HepG2 (cell line): ENCODE results near the gene ZNF385B. TPM values are rescaled to one million over a fixed set of nuclear protein-coding genes. Genes with fewer than 3 reads are reported as not detected.

Experiments used
- DDIT3 ChIP-seq: sonication (generic); formaldehyde crosslinking; IDR thresholded peaks from 2 replicates; pipeline ENCODE4 v1.4.0; 2020; ENCODE audit warnings: mild to moderate bottlenecking, missing genetic modification reagents
- DRAP1 ChIP-seq: IDR thresholded peaks from 2 replicates; pipeline ENCODE4 v1.6.1; 2016; ENCODE audit warnings: missing genetic modification reagents, missing compliant biosample characterization
- ETV6 ChIP-seq: sonication (generic); formaldehyde crosslinking; conservative IDR thresholded peaks from 2 replicates; pipeline ENCODE4 v1.4.0; 2020; ENCODE audit warnings: missing genetic modification reagents
- FOXP1 ChIP-seq, 2 experiments: fragments of 450-650 bp in 1 of 2; IDR thresholded peaks; 2 replicates each; pipeline ENCODE4 v1.6.1; 2017 to 2018; ENCODE audit warnings: antibody characterized with exemption in 1 of 2
- GMEB1 ChIP-seq: sonication (generic); formaldehyde crosslinking; IDR thresholded peaks from 2 replicates; pipeline ENCODE4 v1.5.1; 2020; ENCODE audit warnings: missing genetic modification reagents, mild to moderate bottlenecking, borderline replicate concordance
- HMGA1 ChIP-seq: sonication (generic); formaldehyde crosslinking; conservative IDR thresholded peaks from 2 replicates; pipeline ENCODE4 v1.4.0; 2020; ENCODE audit warnings: missing genetic modification reagents
- JARID2 ChIP-seq: sonication (generic); formaldehyde crosslinking; IDR thresholded peaks from 2 replicates; pipeline ENCODE4 v1.8.1; 2023; ENCODE audit warnings: missing genetic modification reagents, inconsistent platforms; ENCODE audit not compliant: insufficient replicate concordance
- KAT2B ChIP-seq: fragments of 150-350 bp; IDR thresholded peaks from 2 replicates; pipeline ENCODE4 v1.6.1; 2014; ENCODE audit warnings: low read depth, low read length, borderline replicate concordance
- SCMH1 ChIP-seq: sonication (generic); formaldehyde crosslinking; IDR thresholded peaks from 2 replicates; pipeline ENCODE4 v1.9.0; 2021; ENCODE audit warnings: missing genetic modification reagents, mild to moderate bottlenecking, borderline replicate concordance
- SP4 ChIP-seq: sonication (generic); formaldehyde crosslinking; IDR thresholded peaks from 2 replicates; pipeline ENCODE4 v1.8.1; 2023; ENCODE audit warnings: mild to moderate bottlenecking, missing genetic modification reagents
- TEAD3 ChIP-seq: optimal IDR thresholded peaks from 2 replicates; pipeline ENCODE3; 2016; ENCODE audit warnings: borderline replicate concordance
- THRA ChIP-seq: sonication (generic); formaldehyde crosslinking; IDR thresholded peaks from 2 replicates; pipeline ENCODE4 v1.4.0; 2020; ENCODE audit warnings: missing genetic modification reagents, borderline replicate concordance
- ZBTB1 ChIP-seq: sonication (generic); formaldehyde crosslinking; IDR thresholded peaks from 2 replicates; pipeline ENCODE4 v1.4.0; 2020; ENCODE audit warnings: missing genetic modification reagents, borderline replicate concordance
- ZNF512 ChIP-seq: sonication (generic); formaldehyde crosslinking; IDR thresholded peaks from 2 replicates; pipeline ENCODE4 v1.4.0; 2020; ENCODE audit warnings: mild to moderate bottlenecking, missing genetic modification reagents
- ZNF556 ChIP-seq: sonication (generic); formaldehyde crosslinking; IDR thresholded peaks from 2 replicates; pipeline ENCODE4 v1.4.0; 2020; ENCODE audit warnings: mild to moderate bottlenecking, missing genetic modification reagents, borderline replicate concordance
- ZNF557 ChIP-seq: sonication (generic); formaldehyde crosslinking; IDR thresholded peaks from 2 replicates; pipeline ENCODE4 v1.4.0; 2020; ENCODE audit warnings: missing genetic modification reagents
- ZNF646 ChIP-seq: sonication (generic); formaldehyde crosslinking; IDR thresholded peaks from 2 replicates; pipeline ENCODE4 v1.9.0; 2021; ENCODE audit warnings: mild to moderate bottlenecking, missing genetic modification reagents
- ZSCAN21 ChIP-seq: sonication (generic); formaldehyde crosslinking; IDR thresholded peaks from 2 replicates; pipeline ENCODE4 v1.8.0; 2022; ENCODE audit warnings: mild to moderate bottlenecking, missing genetic modification reagents, moderate library complexity, borderline replicate concordance
- polyA plus RNA-seq, 8 experiments: library from polyadenylated mRNA; depleted of rRNA in 3 of 8; stranded (reverse) in 7 of 8; unstranded in 1 of 8; fragments of >200 nt; fragmentation: Illumina TruSeq in 4 of 8; extraction: Trizol in 4 of 8; gene quantifications; 2 replicates each; pipeline versions ENCODE4 v1.2.1 to v1.2.3, GENCODE V29; 2011 to 2016; ENCODE audit warnings: low read depth in 4 of 8, missing spikeins in 1 of 8, mixed read lengths in 1 of 8; ENCODE audit not compliant: insufficient read depth in 1 of 8
- total RNA-seq, 5 experiments: library from RNA; depleted of rRNA; stranded (reverse); fragments of >200 nt; fragmentation: Illumina TruSeq; extraction: Trizol; gene quantifications; 2 replicates each; pipeline ENCODE4 v1.2.3, GENCODE V29; 2016; ENCODE audit warnings: low read depth in 1 of 5

Gene ZNF385B
- total and polyA plus RNA-seq, 2 of the 13 experiments (the other 11 are each of a cell fraction or from before 2014, with no cell fraction given), result 3.3 to 6.7 TPM

- TF ChIP-seq ZNF512 (CRISPR knock-in tag) (no peak), TEAD3 (CRISPR knock-in tag) (no peak), ZBTB1 (CRISPR knock-in tag) (no peak), FOXP1 (IDR thresholded peaks at IDR 0.05) (no peak), FOXP1 (CRISPR knock-in tag; IDR thresholded peaks at IDR 0.05) (no peak), ZSCAN21 (no peak), GMEB1 (no peak), DDIT3 (no peak), ZNF557 (CRISPR knock-in tag) (no peak), ZNF556 (no peak), ZNF646 (CRISPR knock-in tag) (no peak), DRAP1 (CRISPR knock-in tag) (no peak), SCMH1 (no peak), SP4 (CRISPR knock-in tag) (no peak), THRA (CRISPR knock-in tag) (no peak), JARID2 (CRISPR knock-in tag) (no peak), ETV6 (no peak), HMGA1 (CRISPR knock-in tag) (no peak), KAT2B (no peak)
These were observed 391 bp downstream of the ZNF385B start (continued) for GRCh38 chr2:179861027-179861415.
